Measurements from ENCODE around the gene ETFB.

The ETFB gene

GRCh38 chr19:51372021-51372648, 5.9 kb upstream of the ETFB start:
- no peak for DNase-seq

- no peak for DNase-seq
Observed at GRCh38 chr19:51371186-51371690, 5.0 kb upstream of the ETFB start.

- no peak for DNase-seq
Observed at GRCh38 chr19:51370230-51370629, 4.0 kb upstream of the ETFB start.

GRCh38 chr19:51368366-51369282, 2.4 kb upstream of the ETFB start, which contains the start of gene CLDND2:
TSS of gene CLDND2 (minus strand) at chr19:51369003. CDS start at chr19:51368577, 426 bp downstream.
- peak; percentile 84 for DNase-seq

- peak; percentile 100 for DNase-seq
Observed at GRCh38 chr19:51367565-51368365, 1.6 kb upstream of the ETFB start.

- no peak for DNase-seq
Observed at GRCh38 chr19:51367255-51367564, 1.0 kb upstream of the ETFB start.

GRCh38 chr19:51366389-51367254, 434 bp upstream of the ETFB start:
- peak; percentile 98 for DNase-seq

GRCh38 chr19:51365211-51365964, 800 bp downstream of the ETFB start:
- peak; percentile 36 for DNase-seq

- no peak for DNase-seq
Observed at GRCh38 chr19:51364200-51365106, 1.7 kb downstream of the ETFB start.

- no peak for DNase-seq
Observed at GRCh38 chr19:51361239-51361638, 4.9 kb downstream of the ETFB start.

GRCh38 chr19:51359294-51359693, 6.9 kb downstream of the ETFB start:
- no peak for DNase-seq

- DNase-seq = no peak
Observed at GRCh38 chr19:51357952-51358351, 8.2 kb downstream of the ETFB start.

- DNase-seq = no peak
Observed at GRCh38 chr19:51356159-51356801, 9.9 kb downstream of the ETFB start.

- no peak for DNase-seq
Observed at GRCh38 chr19:51354742-51355148, 11.4 kb downstream of the ETFB start.

- no peak for DNase-seq
Observed at GRCh38 chr19:51354103-51354741, 12.0 kb downstream of the ETFB start.

- no peak for DNase-seq
Observed at GRCh38 chr19:51352783-51353360, 13.3 kb downstream of the ETFB start.

GRCh38 chr19:51351266-51351990, 14.8 kb downstream of the ETFB start:
- no peak for DNase-seq

All from NK-92 treated with Interleukin-12 subunit alpha and Interleukin-12 subunit beta, amount 100 ng/mL, for 24 hours (cell line).